WI38 (cell line): ENCODE results near the gene CSHL1.

Experiments used
- H3K4me3 ChIP-seq: 2 replicates; pipeline ENCODE4 v1.5.1; 2011; ENCODE audit warnings: low read depth, mild to moderate bottlenecking, control low read depth, low read length
- CTCF ChIP-seq: IDR thresholded peaks from 2 replicates; pipeline ENCODE4 v1.5.1; 2012; ENCODE audit warnings: low read depth, mild to moderate bottlenecking, control low read depth, low read length

The CSHL1 gene

GRCh38 chr17:63944736-63945499 lies 33.9 kb upstream of the CSHL1 start:
- no peak for TF ChIP-seq CTCF
- no peak overlapping the region for H3K4me3 ChIP-seq

DNA sequence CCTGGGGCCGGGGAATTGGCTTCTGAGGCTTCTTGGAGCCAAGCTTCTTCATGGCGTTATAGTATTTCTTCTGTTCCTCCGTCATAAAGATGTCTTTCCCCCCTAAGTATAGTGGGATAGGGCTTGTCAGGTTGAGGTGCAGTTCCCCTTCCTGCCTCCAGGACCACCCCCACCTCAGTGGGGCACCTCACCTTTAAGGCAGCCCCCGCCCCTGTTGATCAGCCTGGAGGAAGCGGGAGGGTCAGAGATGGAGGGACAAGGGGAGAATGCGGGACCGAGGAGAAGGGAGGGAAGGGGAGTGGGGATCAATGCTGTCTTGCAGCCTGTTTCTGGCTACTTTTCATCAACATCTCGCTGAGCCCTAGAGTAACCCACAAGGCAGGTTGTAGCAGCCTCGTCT lies 32.7 kb upstream of the CSHL1 start:
- 0 out of 2 replicates have a peak, but pooled peaks have one; percentile 8 for TF ChIP-seq CTCF
- no peak overlapping the region for H3K4me3 ChIP-seq

- no peak for TF ChIP-seq CTCF
- no peak overlapping the region for H3K4me3 ChIP-seq
Measured at GRCh38 chr17:63942309-63942985, 31.4 kb upstream of the CSHL1 start.

DNA sequence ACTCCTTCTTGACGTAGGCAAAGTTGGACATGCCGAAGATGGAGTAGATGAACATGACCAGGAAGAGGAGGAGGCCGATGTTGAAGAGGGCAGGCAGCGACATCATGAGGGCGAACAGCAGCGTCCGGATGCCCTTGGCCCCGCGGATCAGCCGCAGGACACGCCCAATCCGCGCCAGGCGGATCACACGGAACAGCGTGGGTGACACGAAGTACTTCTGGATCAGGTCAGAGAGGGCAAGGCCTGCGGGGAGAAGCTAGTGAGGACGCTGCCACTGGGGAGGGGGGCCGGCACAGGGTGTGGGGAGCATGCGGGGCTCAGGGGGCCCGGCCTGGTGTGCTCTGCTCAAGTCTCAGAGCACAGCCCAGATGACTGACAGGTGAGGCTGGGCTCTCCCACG lies 30.7 kb upstream of the CSHL1 start:
- TF ChIP-seq CTCF: no peak
- no peak overlapping the region for H3K4me3 ChIP-seq

DNA sequence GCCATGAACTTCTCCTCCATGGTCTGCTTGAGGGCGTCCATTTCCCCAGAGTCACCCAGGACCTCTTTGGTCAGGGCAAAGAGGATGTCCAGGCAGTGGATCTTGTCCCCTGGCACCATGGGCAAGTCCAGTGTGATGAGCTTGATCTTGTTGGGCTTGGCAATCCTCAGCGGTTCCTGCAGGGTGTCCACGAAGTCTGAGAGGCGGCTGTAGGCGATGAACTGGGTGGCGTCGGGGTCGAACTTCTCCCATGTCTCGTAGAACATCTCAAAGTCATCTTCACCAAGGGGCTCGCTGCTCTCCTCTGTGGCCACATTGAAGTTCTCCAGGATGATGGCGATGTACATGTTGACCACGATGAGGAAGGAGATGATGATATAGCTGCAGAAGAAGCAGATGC lies 30.1 kb upstream of the CSHL1 start:
- no peak overlapping the region for H3K4me3 ChIP-seq
- TF ChIP-seq CTCF: no peak

DNA sequence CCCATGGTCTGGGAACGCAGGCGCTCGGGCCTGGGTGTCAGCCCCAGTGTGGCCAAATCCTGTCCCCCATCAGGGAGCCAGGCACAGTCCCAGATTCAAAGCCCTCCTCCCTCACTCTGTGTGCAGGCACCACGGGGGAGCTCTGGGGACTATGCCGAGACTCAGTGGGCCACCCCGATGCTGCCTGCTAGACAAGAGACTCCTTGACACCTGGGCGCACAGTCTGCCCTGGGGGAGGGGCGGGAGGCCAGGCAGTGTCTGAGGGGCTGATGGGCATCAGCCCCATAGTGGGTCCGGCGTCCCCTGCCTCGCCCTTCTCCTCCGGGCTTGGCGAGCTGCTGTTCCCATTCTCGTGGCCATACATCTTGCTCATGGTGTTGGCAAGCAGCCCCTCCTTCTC lies 29.5 kb upstream of the CSHL1 start:
- no peak for TF ChIP-seq CTCF
- H3K4me3 ChIP-seq: no peak overlapping the region

GRCh38 chr17:63939884-63940283 lies 28.8 kb upstream of the CSHL1 start:
- no peak for TF ChIP-seq CTCF
- no peak overlapping the region for H3K4me3 ChIP-seq
